T-helper 2 cell treated with Interferon-gamma antibody and Interleukin-4, amounts not matched to agents 5 μg/mL and 100 μg/mL, for 36 hours (primary cell): ENCODE data around the gene CYP26C1.

Source experiments
- DNase-seq: peaks from one replicate; pipeline ENCODE4 v3.0.0; 2021; ENCODE audit warnings: low spot score
- H3K27ac Mint-ChIP-seq: one replicate; pipeline ENCODE4 v1.8.0; 2021; ENCODE audit warnings: mild to moderate bottlenecking, mixed read lengths
- H3K27me3 Mint-ChIP-seq: one replicate; pipeline ENCODE4 v1.8.0; 2021; ENCODE audit warnings: low read depth, mixed read lengths
- H3K36me3 Mint-ChIP-seq: one replicate; pipeline ENCODE4 v1.8.0; 2021; ENCODE audit warnings: low read depth, mixed read lengths
- H3K4me1 Mint-ChIP-seq: one replicate; pipeline ENCODE4 v1.8.0; 2021; ENCODE audit warnings: low read depth, mixed read lengths
- H3K4me3 Mint-ChIP-seq: one replicate; pipeline ENCODE4 v1.8.0; 2022; ENCODE audit warnings: mild to moderate bottlenecking, moderate library complexity, mixed read lengths
- H3K9me3 Mint-ChIP-seq: one replicate; pipeline ENCODE4 v1.8.0; 2021; ENCODE audit warnings: mixed read lengths

CYP26C1 gene, protein sequence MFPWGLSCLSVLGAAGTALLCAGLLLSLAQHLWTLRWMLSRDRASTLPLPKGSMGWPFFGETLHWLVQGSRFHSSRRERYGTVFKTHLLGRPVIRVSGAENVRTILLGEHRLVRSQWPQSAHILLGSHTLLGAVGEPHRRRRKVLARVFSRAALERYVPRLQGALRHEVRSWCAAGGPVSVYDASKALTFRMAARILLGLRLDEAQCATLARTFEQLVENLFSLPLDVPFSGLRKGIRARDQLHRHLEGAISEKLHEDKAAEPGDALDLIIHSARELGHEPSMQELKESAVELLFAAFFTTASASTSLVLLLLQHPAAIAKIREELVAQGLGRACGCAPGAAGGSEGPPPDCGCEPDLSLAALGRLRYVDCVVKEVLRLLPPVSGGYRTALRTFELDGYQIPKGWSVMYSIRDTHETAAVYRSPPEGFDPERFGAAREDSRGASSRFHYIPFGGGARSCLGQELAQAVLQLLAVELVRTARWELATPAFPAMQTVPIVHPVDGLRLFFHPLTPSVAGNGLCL

DNA sequence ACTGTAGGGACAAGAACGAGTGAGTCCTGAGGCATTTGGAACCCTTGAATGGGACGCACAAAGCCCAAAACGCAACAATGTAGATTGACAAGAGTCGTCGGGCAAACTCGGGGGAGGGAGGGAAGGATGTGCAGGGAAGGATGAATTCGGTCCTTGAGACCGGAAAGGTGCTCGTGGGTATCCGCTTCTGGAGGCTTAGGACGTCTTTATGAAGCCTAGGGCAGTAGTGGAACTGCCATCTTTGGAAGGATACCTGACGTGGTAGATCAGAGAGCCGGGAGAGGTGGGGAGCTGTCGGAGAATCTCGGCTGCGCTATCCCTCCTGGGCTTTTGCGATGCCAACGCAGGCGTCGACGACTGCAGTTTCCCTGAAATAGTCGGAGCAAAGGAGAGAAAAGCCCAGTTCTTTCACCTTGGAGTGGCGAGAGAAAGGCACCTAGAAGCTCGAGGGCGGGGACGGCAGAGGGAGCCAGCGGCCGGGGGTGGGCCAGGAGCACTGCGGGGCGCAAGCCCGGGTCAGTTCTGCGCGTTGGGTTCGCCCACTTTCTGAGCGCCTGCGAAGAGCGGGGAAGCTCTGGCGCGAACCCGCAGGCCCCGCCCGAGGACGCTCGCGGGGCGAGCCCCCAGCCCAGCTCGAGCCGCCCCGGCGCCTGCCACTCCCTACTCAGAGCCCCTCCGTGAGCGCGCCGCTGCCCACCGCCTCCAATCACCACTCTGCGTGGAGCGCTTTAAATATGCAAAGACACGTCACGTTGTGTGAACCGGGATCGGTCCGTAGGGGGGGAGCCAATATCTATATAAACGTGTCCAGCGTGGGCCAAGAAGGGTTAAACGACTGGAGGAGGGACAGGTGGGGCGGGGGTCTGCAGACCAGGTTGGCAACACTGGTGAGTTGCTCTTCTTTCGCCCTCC lies at the start of gene CYP26C1:
Gene CYP26C1, plus strand, starts transcription at position 824 of the 912 bp plus-strand sequence. CDS start 466 bp downstream, outside the sequence.
- Mint-ChIP-seq H3K9me3 (no peaks in the 10 kb centered on the region), H3K36me3 (peaks cover 6% of the 10 kb centered on the region), H3K27me3 (peaks cover 38% of the 10 kb centered on the region), H3K4me1 (peaks cover 2% of the 10 kb centered on the region), H3K27ac (no peak within 1 kb of the TSS), H3K4me3 (peak within 1 kb of the TSS; percentile 68)
- DNase-seq: no peak

DNA sequence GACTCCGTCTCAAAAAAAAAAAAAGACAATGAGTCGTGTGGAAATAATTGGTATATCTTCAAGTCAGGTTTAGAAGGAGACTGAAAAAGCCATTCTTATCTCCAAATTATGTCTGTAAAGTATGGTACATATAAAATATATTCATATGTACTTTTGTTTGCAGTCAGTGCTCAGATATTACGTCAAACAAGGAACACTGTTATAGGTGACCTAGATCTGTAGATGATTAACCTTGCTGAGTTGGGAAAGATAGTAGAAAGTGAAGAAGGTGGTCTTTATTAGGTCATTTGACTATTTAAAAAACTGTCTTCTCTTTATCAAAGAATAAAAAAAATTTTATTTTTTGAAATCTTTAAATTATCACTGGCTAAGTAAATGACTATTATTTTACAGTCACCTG lies 44.9 kb upstream of the CYP26C1 start:
- H3K4me3 Mint-ChIP-seq: no peak overlapping the region
- no peaks in the 10 kb centered on the region for H3K9me3 Mint-ChIP-seq
- no peak overlapping the region for H3K27ac Mint-ChIP-seq
- H3K36me3 Mint-ChIP-seq: no peaks in the 10 kb centered on the region
- DNase-seq: no peak
- H3K4me1 Mint-ChIP-seq: no peaks in the 10 kb centered on the region
- H3K27me3 Mint-ChIP-seq: no peaks in the 10 kb centered on the region

DNA sequence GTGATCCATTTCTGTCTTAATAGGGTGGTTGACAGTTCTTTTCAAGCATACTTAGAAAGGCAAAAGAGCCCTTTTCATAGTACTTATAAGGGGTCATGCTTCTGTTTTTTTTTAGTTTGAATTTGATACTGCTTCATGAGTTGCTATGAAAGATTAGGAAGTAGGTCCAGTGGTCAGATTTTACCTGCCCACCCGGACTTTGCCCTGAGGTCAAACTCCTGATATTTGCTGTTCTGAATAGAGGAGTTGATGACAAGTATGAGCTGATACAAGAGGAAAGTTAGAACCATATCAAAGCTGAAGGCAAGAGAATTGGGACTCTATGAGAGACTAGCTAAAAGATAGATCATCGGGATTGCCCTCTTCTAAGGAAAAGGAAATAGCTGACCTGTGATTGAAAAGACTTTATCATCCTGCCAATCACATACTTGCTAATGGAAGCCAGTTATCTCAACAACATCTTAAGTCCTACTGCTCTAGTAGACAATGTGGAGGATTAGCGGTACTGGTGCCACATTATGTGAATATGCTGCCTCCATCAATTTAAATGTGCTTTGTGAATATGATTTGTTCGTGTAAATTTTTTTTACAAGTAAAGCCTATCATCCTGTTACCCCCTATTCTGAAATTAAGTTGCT lies 37.5 kb upstream of the CYP26C1 start:
- H3K4me1 Mint-ChIP-seq: no peaks in the 10 kb centered on the region
- no peak overlapping the region for H3K4me3 Mint-ChIP-seq
- no peak overlapping the region for H3K27ac Mint-ChIP-seq
- H3K9me3 Mint-ChIP-seq: no peaks in the 10 kb centered on the region
- no peaks in the 10 kb centered on the region for H3K27me3 Mint-ChIP-seq
- H3K36me3 Mint-ChIP-seq: no peaks in the 10 kb centered on the region
- no peak for DNase-seq

DNA sequence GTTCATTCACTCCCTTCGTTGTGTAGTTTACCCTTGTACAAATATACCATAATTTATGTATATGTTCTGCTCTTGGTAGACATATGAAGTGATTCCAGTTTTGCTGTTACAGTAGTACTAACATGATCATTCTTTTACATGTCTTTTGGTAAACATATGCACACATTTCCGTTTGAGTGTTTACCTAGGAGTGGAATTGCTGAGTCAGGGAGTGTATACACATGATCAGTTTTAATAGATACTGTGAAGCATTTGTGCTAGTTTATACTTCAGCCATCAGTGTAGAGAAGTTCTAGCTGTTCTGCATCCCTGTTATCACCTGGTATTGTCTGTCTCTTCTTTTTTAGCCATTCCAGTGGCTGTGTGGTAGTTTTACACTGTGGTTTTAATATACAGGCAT lies 34.5 kb upstream of the CYP26C1 start:
- Mint-ChIP-seq H3K4me1 (no peaks in the 10 kb centered on the region), H3K9me3 (no peaks in the 10 kb centered on the region), H3K27me3 (no peaks in the 10 kb centered on the region), H3K4me3 (no peak overlapping the region), H3K27ac (no peak overlapping the region), H3K36me3 (no peaks in the 10 kb centered on the region)
- DNase-seq: no peak

DNA sequence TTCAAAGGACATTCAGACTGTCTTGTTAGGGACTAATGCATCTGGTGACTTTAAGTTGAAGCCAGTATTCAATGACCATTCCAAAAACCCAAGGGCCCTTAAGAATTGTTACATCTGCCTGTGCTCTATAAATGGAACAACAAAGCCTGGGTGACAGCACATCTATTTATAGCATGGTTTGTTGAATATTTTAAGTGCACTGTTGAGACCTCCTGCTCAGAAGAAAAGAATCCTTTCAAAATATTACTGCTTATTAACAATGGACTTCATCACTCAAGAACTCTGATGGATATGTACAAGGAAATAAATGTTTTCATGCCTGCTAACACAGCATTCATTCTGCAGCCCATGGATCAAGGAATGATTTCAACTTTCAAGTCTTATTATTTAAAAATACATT lies 33.1 kb upstream of the CYP26C1 start:
- no peak for DNase-seq
- no peaks in the 10 kb centered on the region for H3K4me1 Mint-ChIP-seq
- no peak overlapping the region for H3K27ac Mint-ChIP-seq
- no peaks in the 10 kb centered on the region for H3K36me3 Mint-ChIP-seq
- no peak overlapping the region for H3K4me3 Mint-ChIP-seq
- H3K27me3 Mint-ChIP-seq: no peaks in the 10 kb centered on the region
- no peaks in the 10 kb centered on the region for H3K9me3 Mint-ChIP-seq

DNA sequence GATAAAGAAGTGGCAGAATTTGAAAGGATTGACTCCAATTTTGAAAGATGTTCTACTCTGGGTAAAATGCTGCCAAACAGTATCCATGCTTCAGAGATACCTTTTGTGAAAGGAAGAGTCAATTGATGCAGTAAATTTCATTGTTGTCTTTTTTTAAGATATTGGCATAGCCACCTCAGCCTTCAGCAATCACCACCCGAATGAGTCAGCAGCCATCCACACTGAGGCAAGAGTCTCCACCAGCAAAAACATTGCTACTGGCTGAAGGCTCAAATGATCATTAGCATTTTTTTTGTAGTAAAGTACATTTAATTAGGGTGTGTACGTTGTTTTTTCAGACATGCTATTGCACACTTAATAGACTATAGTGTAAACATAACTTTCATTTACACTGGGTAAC lies 31.7 kb upstream of the CYP26C1 start:
- no peaks in the 10 kb centered on the region for H3K27me3 Mint-ChIP-seq
- H3K9me3 Mint-ChIP-seq: no peaks in the 10 kb centered on the region
- H3K4me3 Mint-ChIP-seq: no peak overlapping the region
- no peak overlapping the region for H3K27ac Mint-ChIP-seq
- no peaks in the 10 kb centered on the region for H3K36me3 Mint-ChIP-seq
- H3K4me1 Mint-ChIP-seq: no peaks in the 10 kb centered on the region
- no peak for DNase-seq

DNA sequence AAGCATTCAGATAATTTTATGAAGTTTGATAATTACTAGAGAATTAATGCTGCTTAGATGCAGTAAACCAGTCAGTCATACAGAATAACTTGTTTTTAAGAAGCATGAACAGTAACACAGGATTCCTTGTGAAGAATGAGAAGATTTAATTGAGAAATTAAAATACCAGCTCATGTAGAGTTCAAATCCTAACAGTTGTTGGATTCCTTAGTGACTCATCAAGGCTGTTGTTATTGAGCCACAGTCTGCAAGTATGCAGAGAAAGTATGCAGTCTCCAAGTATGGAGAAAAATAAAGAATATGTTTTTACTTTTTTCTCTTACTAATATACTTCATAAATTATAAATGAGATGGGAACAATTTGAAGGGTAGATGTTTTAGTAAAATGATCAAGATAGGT lies 30.2 kb upstream of the CYP26C1 start:
- no peaks in the 10 kb centered on the region for H3K4me1 Mint-ChIP-seq

DNA sequence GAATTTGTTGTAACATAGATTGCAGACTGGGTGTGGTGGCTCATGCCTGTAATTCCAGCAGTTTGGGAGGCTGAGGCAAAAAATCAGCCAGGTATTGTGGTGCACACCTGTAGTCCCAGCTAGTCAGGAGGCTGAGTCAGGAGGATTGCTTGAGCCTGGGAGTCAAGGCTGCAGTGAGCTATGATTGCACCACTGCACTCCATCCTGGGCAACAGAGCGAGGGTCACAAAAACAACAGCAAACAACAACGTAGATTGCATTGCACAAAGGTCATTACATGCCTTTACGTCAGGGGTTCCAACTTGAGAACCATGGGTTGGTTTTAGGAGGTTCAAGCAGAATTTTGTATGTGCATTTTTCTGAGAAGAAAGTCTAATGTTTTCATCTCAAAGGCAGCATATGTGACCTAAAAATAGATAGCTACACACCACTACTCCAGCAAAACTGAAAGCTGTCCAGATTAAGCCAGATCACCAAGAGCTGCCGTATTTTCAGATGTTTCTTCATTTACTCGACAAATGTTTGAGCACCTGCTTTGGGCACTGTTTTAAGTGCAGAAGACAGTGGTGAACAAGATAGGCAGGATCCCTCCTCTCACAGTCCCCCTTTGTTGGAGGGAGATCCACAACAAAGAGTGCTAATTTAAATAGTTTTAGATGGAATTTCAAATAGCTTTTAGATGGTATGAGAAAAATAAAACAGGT lies 28.3 kb upstream of the CYP26C1 start:
- no peak overlapping the region for H3K4me3 Mint-ChIP-seq
- H3K36me3 Mint-ChIP-seq: no peaks in the 10 kb centered on the region
- H3K27ac Mint-ChIP-seq: no peak overlapping the region
- no peaks in the 10 kb centered on the region for H3K9me3 Mint-ChIP-seq
- no peaks in the 10 kb centered on the region for H3K27me3 Mint-ChIP-seq
- no peaks in the 10 kb centered on the region for H3K4me1 Mint-ChIP-seq
- no peak for DNase-seq

More for the DNA sequence above, 30.2 kb upstream of the CYP26C1 start:
- H3K4me3 Mint-ChIP-seq: no peak overlapping the region
- H3K27ac Mint-ChIP-seq: no peak overlapping the region
- no peaks in the 10 kb centered on the region for H3K27me3 Mint-ChIP-seq
- H3K36me3 Mint-ChIP-seq: no peaks in the 10 kb centered on the region
- no peak for DNase-seq
- H3K9me3 Mint-ChIP-seq: no peaks in the 10 kb centered on the region

DNA sequence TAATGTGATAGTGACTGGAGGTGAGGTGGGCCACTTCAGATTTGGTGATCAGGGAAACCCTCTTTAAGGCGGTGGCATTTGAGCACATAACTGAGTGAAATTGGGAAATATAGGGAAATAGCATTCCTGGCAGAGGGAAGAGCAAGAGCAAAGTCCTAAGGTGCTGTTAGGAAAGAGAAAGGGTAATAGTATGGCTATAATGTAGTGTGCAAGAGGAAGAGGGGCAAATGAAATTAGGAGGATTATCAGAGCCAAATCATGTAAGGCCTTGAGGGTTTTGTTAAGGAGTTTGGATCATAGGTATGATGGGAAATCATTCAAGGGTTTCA lies 27.8 kb upstream of the CYP26C1 start:
- no peak overlapping the region for H3K27ac Mint-ChIP-seq
- H3K4me3 Mint-ChIP-seq: no peak overlapping the region
- no peaks in the 10 kb centered on the region for H3K9me3 Mint-ChIP-seq
- H3K27me3 Mint-ChIP-seq: no peaks in the 10 kb centered on the region
- DNase-seq: no peak
- no peaks in the 10 kb centered on the region for H3K36me3 Mint-ChIP-seq
- H3K4me1 Mint-ChIP-seq: no peaks in the 10 kb centered on the region

DNA sequence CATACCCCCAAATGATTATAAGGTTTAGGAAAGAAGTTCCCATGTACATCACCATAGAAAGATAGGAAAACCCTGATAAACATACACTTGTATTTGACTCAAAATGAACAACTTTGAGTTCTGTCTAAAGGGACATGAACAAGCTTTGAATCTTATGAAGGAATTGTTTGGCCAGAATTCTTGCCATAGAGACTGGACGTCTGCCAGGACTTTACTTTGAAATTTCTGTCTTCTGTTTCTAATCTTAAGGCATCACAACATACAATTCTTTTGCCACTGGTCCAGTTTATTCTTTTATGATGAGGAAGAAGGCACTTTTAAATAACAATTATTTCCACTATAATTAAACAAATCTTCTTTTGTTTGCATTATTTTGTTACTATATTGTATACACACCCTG lies 26.2 kb upstream of the CYP26C1 start:
- Mint-ChIP-seq H3K9me3 (no peaks in the 10 kb centered on the region), H3K36me3 (no peaks in the 10 kb centered on the region), H3K27me3 (no peaks in the 10 kb centered on the region), H3K27ac (no peak overlapping the region), H3K4me1 (no peaks in the 10 kb centered on the region), H3K4me3 (no peak overlapping the region)
- DNase-seq: no peak

DNA sequence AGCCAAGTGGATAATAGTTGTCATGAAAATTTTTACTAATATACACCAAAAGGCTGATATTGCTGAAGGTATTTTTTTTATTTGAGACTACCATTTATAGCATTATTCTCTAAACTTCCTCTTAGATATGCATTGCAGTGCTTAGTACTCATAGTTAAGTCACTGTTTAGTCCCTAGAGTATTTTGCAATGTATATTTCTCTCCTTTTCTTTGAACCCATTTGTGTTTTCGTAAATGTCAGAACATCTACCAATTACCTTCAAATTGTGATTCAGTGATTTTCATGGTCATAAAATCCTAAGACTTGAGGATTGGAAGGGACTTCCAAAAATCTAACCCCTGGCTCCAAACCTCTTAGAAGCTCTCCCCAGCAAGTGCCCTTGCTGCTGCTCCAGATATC lies 21.5 kb upstream of the CYP26C1 start:
- no peak for DNase-seq
- Mint-ChIP-seq H3K27ac (no peak overlapping the region), H3K9me3 (no peaks in the 10 kb centered on the region), H3K4me3 (no peak overlapping the region), H3K4me1 (peaks cover 2% of the 10 kb centered on the region), H3K36me3 (no peaks in the 10 kb centered on the region), H3K27me3 (no peaks in the 10 kb centered on the region)

DNA sequence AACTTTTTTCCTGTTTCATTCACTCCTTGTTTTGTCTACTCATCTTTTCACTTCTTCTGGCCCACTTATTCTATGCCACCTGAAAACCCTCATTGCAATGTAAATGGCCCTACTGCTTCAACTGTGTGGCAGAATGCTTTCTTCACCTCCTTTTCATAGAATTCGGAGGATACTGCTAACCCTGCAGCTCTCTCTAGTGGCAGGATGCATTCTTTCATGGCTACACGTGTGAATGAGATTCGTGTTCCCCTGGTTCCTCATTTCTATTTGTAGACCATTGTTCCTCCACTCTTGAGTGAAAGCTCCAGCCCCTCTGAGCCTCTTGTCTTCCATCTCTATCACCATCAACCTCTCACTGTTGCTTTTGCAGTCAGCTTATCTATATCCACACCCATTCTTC lies 20.9 kb upstream of the CYP26C1 start:
- Mint-ChIP-seq H3K27me3 (no peaks in the 10 kb centered on the region), H3K27ac (no peak overlapping the region), H3K9me3 (no peaks in the 10 kb centered on the region), H3K4me3 (no peak overlapping the region), H3K4me1 (peaks cover 2% of the 10 kb centered on the region), H3K36me3 (no peaks in the 10 kb centered on the region)
- no peak for DNase-seq

DNA sequence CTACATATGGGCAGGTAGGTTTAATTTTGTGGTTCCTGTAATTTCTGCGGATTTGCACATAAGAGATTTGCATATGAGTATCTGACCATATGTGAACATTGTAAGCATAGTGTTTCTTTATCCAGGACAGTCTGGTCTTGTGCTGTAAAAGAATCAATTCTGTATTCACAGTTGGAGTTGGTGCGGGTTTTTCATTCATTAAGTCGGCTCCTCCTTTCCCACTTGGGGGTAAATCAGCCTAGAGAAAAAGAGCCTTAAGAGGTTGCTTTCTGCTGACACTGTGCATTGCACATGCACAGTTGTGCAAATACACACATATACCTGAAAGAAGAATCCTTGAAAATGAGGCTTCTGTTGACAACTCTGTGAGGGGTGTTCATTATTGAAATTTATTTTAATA lies 6.1 kb upstream of the CYP26C1 start:
- no peak overlapping the region for H3K4me3 Mint-ChIP-seq
- H3K27me3 Mint-ChIP-seq: peaks cover 6% of the 10 kb centered on the region
- no peak for DNase-seq
- H3K36me3 Mint-ChIP-seq: peaks cover 3% of the 10 kb centered on the region
- H3K27ac Mint-ChIP-seq: no peak overlapping the region
- H3K9me3 Mint-ChIP-seq: no peaks in the 10 kb centered on the region
- H3K4me1 Mint-ChIP-seq: no peaks in the 10 kb centered on the region
